ENCODE measurements around the gene ZNF23. TPM values are rescaled to one million over a fixed set of nuclear protein-coding genes. Genes with fewer than 3 reads are reported as not detected.

ZNF23 gene
- total RNA-seq, 2 donors from 2014 or later = 4.4 to 5.3 TPM

DNA sequence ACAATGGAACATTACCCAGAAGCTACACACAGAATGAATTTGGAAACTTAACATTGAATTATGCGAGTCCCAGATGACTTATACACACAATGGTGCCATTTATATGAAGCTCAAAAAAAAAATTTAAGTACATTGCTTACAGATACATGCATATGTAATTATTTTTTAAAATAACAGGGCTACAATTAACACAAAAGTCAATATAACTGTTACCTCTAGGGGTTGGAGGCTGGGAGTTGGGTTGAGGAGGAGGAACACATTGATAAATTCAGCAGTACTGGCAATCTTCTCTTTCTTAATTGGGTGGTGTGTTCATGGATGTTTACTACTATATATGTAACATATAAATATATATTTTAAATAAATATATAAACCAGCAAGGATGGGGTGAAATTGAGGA, 1.1 kb downstream of the ZNF23 start:
- no peaks in the 10 kb centered on the region for H3K27me3 ChIP-seq
- TF ChIP-seq, protein P1, sequence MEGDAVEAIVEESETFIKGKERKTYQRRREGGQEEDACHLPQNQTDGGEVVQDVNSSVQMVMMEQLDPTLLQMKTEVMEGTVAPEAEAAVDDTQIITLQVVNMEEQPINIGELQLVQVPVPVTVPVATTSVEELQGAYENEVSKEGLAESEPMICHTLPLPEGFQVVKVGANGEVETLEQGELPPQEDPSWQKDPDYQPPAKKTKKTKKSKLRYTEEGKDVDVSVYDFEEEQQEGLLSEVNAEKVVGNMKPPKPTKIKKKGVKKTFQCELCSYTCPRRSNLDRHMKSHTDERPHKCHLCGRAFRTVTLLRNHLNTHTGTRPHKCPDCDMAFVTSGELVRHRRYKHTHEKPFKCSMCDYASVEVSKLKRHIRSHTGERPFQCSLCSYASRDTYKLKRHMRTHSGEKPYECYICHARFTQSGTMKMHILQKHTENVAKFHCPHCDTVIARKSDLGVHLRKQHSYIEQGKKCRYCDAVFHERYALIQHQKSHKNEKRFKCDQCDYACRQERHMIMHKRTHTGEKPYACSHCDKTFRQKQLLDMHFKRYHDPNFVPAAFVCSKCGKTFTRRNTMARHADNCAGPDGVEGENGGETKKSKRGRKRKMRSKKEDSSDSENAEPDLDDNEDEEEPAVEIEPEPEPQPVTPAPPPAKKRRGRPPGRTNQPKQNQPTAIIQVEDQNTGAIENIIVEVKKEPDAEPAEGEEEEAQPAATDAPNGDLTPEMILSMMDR (IDR thresholded peaks at IDR 0.05) = no peak
- no peak for TF ChIP-seq POLR2A (IDR thresholded peaks at IDR 0.05)
- no peak overlapping the region for H3K27ac ChIP-seq
- ATAC-seq (no peak), DNase-seq (no peak)
- no peak overlapping the region for H3K4me3 ChIP-seq
- 97 to 100% methylated on average over 1 of the region's 1 CpG for whole genome bisulfite sequencing, 2 donors
- H3K4me1 ChIP-seq = peaks cover 3% of the 10 kb centered on the region
- no peaks in the 10 kb centered on the region for H3K36me3 ChIP-seq (replicated peaks in 1 of 2; ENCODE audit: insufficient read depth in 1 of 2, low read depth in 2 of 2)
- intact Hi-C loops (cut with DNase I) = no loop called here
- H3K9me3 ChIP-seq = no peaks in the 10 kb centered on the region

DNA sequence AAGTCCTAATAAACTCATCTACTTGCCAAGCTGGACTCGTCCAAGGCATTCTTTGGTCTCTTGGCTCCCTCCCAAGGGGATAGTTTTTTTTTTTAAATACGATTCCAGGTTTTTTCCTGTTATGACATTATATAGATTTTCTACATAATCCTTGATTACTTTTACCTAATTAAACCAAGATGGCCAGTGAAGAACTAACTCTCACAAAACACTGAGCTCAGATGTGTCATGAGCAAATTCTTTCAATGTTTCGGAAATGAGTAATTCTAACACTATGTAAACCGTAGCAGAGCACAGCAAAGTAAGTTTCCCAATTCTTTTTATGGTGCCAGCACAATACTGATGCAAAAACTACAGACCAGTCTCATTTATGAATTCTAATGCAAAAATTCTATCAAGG, 1.8 kb downstream of the ZNF23 start:
- ATAC-seq (no peak), DNase-seq (no peak)
- TF ChIP-seq, protein P1 (IDR thresholded peaks at IDR 0.05) = no peak
- no peak for TF ChIP-seq POLR2A (IDR thresholded peaks at IDR 0.05)
- intact Hi-C loops (cut with DNase I) = no loop called here
- Histone ChIP-seq H3K9me3 (no peaks in the 10 kb centered on the region), H3K27me3 (no peaks in the 10 kb centered on the region), H3K4me1 (peaks cover 3% of the 10 kb centered on the region), H3K36me3 (replicated peaks in 1 of 2; ENCODE audit: insufficient read depth in 1 of 2, low read depth in 2 of 2) (no peaks in the 10 kb centered on the region), H3K4me3 (no peak overlapping the region), H3K27ac (no peak overlapping the region)
- WGBS, 2 donors = 73 to 81% methylated on average over 4 of the region's 4 CpGs

DNA sequence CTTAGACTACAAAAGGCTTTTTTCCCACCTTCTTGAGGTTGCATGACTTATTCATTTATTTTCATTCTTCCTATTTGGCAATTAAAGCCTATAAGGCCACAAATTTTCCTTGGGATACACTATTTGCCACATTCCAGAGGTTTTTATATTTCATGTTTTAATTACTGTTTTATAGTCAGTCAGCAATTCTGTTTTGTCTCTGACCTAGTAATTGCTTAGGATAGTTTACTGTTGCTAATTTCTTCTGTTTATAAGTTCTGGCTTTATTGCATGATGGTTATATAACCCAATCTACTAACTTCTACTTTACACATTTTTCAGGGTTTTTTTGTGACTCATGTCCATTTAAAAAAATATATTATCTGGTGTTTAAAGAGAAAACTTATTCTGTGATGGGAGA, 2.5 kb downstream of the ZNF23 start:
- no peak for TF ChIP-seq POLR2A (IDR thresholded peaks at IDR 0.05)
- TF ChIP-seq, protein P1 (IDR thresholded peaks at IDR 0.05) = no peak
- DNase-seq (no peak), ATAC-seq (no peak)
- Histone ChIP-seq H3K4me1 (peaks cover 3% of the 10 kb centered on the region), H3K9me3 (no peaks in the 10 kb centered on the region), H3K36me3 (replicated peaks in 1 of 2; ENCODE audit: insufficient read depth in 1 of 2, low read depth in 2 of 2) (no peaks in the 10 kb centered on the region), H3K27ac (no peak overlapping the region), H3K27me3 (no peaks in the 10 kb centered on the region), H3K4me3 (no peak overlapping the region)
- intact Hi-C loops (cut with DNase I) = no loop called here

DNA sequence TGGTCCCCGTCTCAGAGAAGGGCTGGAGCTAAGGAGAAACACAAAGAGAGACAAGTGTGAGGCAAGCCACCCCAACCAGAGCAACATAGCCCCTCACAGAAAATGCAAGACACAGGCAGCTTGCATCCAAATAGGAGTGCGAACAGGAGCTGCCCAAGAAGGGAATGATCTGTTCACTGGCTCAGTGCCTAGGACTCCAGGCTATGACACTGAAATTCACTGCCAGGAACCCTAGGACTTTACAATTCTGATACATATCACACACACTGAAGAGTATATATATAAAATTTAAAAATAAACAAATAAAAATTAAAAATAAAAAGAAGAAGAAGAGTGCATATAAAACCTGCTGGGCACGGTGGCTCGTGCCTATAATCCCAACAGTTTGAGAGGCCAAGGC, 5.2 kb downstream of the ZNF23 start:
- H3K27ac ChIP-seq = no peak overlapping the region
- no peaks in the 10 kb centered on the region for H3K27me3 ChIP-seq
- ATAC-seq (no peak), DNase-seq (no peak)
- H3K36me3 ChIP-seq (replicated peaks in 1 of 2; ENCODE audit: insufficient read depth in 1 of 2, low read depth in 2 of 2) = peaks cover 0 to 2% of the 10 kb centered on the region in 2 donors
- intact Hi-C loops (cut with DNase I) = no loop called here
- H3K4me1 ChIP-seq = peaks cover 3% of the 10 kb centered on the region
- H3K9me3 ChIP-seq = peaks cover 0 to 11% (median 0%) of the 10 kb centered on the region in 3 donors
- 88 to 96% methylated on average over 4 of the region's 4 CpGs for WGBS, 2 donors
- no peak overlapping the region for H3K4me3 ChIP-seq
- no peak for TF ChIP-seq POLR2A (IDR thresholded peaks at IDR 0.05)
- TF ChIP-seq, protein P1 (IDR thresholded peaks at IDR 0.05) = no peak

DNA sequence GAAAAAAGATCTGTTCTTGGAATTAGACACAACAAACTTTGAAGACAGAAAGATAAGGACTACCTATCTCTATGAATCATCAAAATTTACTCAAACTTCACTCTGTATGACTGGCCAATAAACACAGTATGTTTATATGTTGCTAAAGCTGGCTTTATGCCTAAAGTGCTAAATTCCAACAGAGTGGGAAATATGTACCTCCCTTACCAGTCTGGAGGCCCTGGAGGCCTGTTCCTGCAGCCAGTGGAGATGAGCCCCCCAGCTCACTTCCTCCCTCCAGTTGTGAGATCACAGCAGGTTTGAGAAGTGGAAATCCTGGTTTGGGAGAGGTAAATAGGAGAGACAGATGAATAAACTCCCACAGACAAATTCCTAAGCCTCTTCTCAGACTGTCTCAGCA, 9.0 kb downstream of the ZNF23 start:
- intact Hi-C loops (cut with DNase I) = no loop called here
- H3K4me1 ChIP-seq = no peaks in the 10 kb centered on the region
- no peak overlapping the region for H3K27ac ChIP-seq
- H3K36me3 ChIP-seq (replicated peaks in 1 of 2; ENCODE audit: insufficient read depth in 1 of 2, low read depth in 2 of 2) = peaks cover 27 to 29% of the 10 kb centered on the region in 2 donors
- ATAC-seq (no peak), DNase-seq (no peak)
- H3K4me3 ChIP-seq = no peak overlapping the region
- H3K9me3 ChIP-seq = peaks cover 0 to 42% (median 4%) of the 10 kb centered on the region in 3 donors
- H3K27me3 ChIP-seq = no peaks in the 10 kb centered on the region
- TF ChIP-seq POLR2A (IDR thresholded peaks at IDR 0.05) = no peak
- TF ChIP-seq, protein P1 (IDR thresholded peaks at IDR 0.05) = no peak

All from body of pancreas (tissue), 4 donors.